Body of pancreas (tissue), 4 donors: ENCODE data around the gene SMAD2. TPM values are rescaled to one million over a fixed set of nuclear protein-coding genes. Genes with fewer than 3 reads are reported as not detected.

Experiments used
- ATAC-seq: fragments of 150-250 bp; one replicate; pipeline ENCODE4 v1.9.1; 2016
- DNase-seq, 4 donors: peaks; one replicate each; pipeline ENCODE4 v3.0.0-alpha.2; 2019
- H3K27ac ChIP-seq, 4 donors: fragments of 200-600 bp; sonication (generic); 1 replicate in 3 of 4; 2 replicates in 1 of 4; pipeline versions ENCODE4 v1.5.1 to v1.6.1; 2016 to 2019; ENCODE audit warnings: mild to moderate bottlenecking in 1 of 4, mixed read lengths in 1 of 4, moderate library complexity in 1 of 4
- H3K27me3 ChIP-seq, 2 donors: fragments of 200-600 bp; sonication (generic); one replicate each; pipeline ENCODE4 v1.6.0; 2016; ENCODE audit warnings: mild to moderate bottlenecking in 1 of 2
- H3K36me3 ChIP-seq, 2 donors: fragments of 200-600 bp; sonication (generic); replicated peaks in 1 of 2; 2 replicates each; pipeline ENCODE4 v1.5.1; 2016; ENCODE audit warnings: low read depth in 2 of 2; ENCODE audit not compliant: insufficient read depth in 1 of 2
- H3K4me1 ChIP-seq: fragments of 200-600 bp; sonication (generic); one replicate; pipeline ENCODE4 v1.6.0; 2016
- H3K4me3 ChIP-seq, 2 donors: fragments of 200-600 bp; sonication (generic); 1 replicate in 1 of 2; 2 replicates in 1 of 2; pipeline ENCODE4 v1.5.1; 2016 to 2019
- H3K9me3 ChIP-seq, 3 donors: fragments of 200-600 bp; sonication (generic); 1 replicate in 2 of 3; 2 replicates in 1 of 3; pipeline ENCODE4 v1.5.1; 2016
- CTCF ChIP-seq, 7 experiments: fragments of 450-650 bp in 4 of 7; fragments of 200-600 bp in 3 of 7; sonication (generic) in 3 of 7; IDR thresholded peaks; one replicate each; pipeline ENCODE4 v1.5.1; 2016 to 2019; ENCODE audit warnings: antibody characterized with exemption in 7 of 7
- POLR2A ChIP-seq, 3 donors: fragments of 450-650 bp; IDR thresholded peaks; one replicate each; pipeline ENCODE4 v1.6.1; 2016; ENCODE audit warnings: antibody characterized with exemption in 3 of 3, mild to moderate bottlenecking in 2 of 3
- WGBS, 2 donors: methylation state at CpG; one replicate each; pipeline ENCODE4 v1.1.5; 2017; 5-methylcytosine and 5-hydroxymethylcytosine counted together
- intact Hi-C: fragments of 100-400 bp; cut with DNase I; formaldehyde crosslinking; loops from one replicate; pipeline ENCODE4 v1.15.1; 2023
- total RNA-seq, 2 donors: library from RNA; depleted of rRNA; stranded (reverse); fragments of >200 nt; gene quantifications; one replicate each; pipeline ENCODE4 v1.1.0, GENCODE V29; 2016

The SMAD2 gene
- total RNA-seq, 2 donors from 2014 or later = 9.6 to 19.7 TPM

GRCh38 chr18:47801817-47802216 is 128.6 kb downstream of the SMAD2 start:
- intact Hi-C loops = no loop called here
- no peaks in the 10 kb centered on the region for H3K27me3 ChIP-seq
- 73% methylated on average over 3 of the region's 3 CpGs; no CpG with 5 or more reads in 1 of the 2 donors for WGBS, 2 donors
- no peak for TF ChIP-seq CTCF (IDR thresholded peaks at IDR 0.05)
- no peak for TF ChIP-seq POLR2A (IDR thresholded peaks at IDR 0.05)
- H3K4me1 ChIP-seq = no peaks in the 10 kb centered on the region
- no peaks in the 10 kb centered on the region for H3K9me3 ChIP-seq
- H3K36me3 ChIP-seq = no peaks in the 10 kb centered on the region
- no peak for DNase-seq
- no peak overlapping the region for H3K27ac ChIP-seq
- no peak overlapping the region for H3K4me3 ChIP-seq
- ATAC-seq = no peak

- TF ChIP-seq CTCF (IDR thresholded peaks at IDR 0.05) (no peak), POLR2A (IDR thresholded peaks at IDR 0.05) (no peak)
- intact Hi-C loops = no loop called here
- Histone ChIP-seq H3K27ac (no peak overlapping the region), H3K9me3 (no peaks in the 10 kb centered on the region), H3K4me3 (no peak overlapping the region), H3K4me1 (no peaks in the 10 kb centered on the region), H3K36me3 (no peaks in the 10 kb centered on the region), H3K27me3 (no peaks in the 10 kb centered on the region)
- WGBS, 2 donors = 60 to 83% methylated on average over 2 to 6 of the region's 6 CpGs
- DNase-seq = no peak
- ATAC-seq = no peak
Measured at GRCh38 chr18:47800756-47801155, 129.7 kb downstream of the SMAD2 start.

GRCh38 chr18:47800248-47800647 is 130.2 kb downstream of the SMAD2 start:
- DNase-seq (no peak), ATAC-seq (no peak)
- no peak overlapping the region for H3K4me3 ChIP-seq
- H3K27me3 ChIP-seq = no peaks in the 10 kb centered on the region
- H3K27ac ChIP-seq = no peak overlapping the region
- no peaks in the 10 kb centered on the region for H3K36me3 ChIP-seq
- no peak for TF ChIP-seq CTCF (IDR thresholded peaks at IDR 0.05)
- no peak for TF ChIP-seq POLR2A (IDR thresholded peaks at IDR 0.05)
- no peaks in the 10 kb centered on the region for H3K9me3 ChIP-seq
- H3K4me1 ChIP-seq = no peaks in the 10 kb centered on the region
- WGBS, 2 donors = 45 to 48% methylated on average over 10 of the region's 10 CpGs
- intact Hi-C loops = no loop called here

GRCh38 chr18:47799376-47799775 is 131.1 kb downstream of the SMAD2 start:
- intact Hi-C loops = no loop called here
- WGBS, 2 donors = 61 to 70% methylated on average over 13 of the region's 13 CpGs
- no peaks in the 10 kb centered on the region for H3K27me3 ChIP-seq
- no peaks in the 10 kb centered on the region for H3K36me3 ChIP-seq
- H3K9me3 ChIP-seq = no peaks in the 10 kb centered on the region
- DNase-seq = no peak
- no peaks in the 10 kb centered on the region for H3K4me1 ChIP-seq
- ATAC-seq = no peak
- no peak overlapping the region for H3K4me3 ChIP-seq
- no peak for TF ChIP-seq CTCF (IDR thresholded peaks at IDR 0.05)
- H3K27ac ChIP-seq = no peak overlapping the region

GRCh38 chr18:47798366-47798765 is 132.1 kb downstream of the SMAD2 start:
- Histone ChIP-seq H3K27ac (no peak overlapping the region), H3K27me3 (no peaks in the 10 kb centered on the region), H3K9me3 (no peaks in the 10 kb centered on the region), H3K4me3 (no peak overlapping the region), H3K4me1 (no peaks in the 10 kb centered on the region), H3K36me3 (no peaks in the 10 kb centered on the region)
- intact Hi-C loops = no loop called here
- WGBS, 2 donors = 66 to 68% methylated on average over 11 of the region's 11 CpGs
- TF ChIP-seq POLR2A (IDR thresholded peaks at IDR 0.05) (no peak), CTCF (IDR thresholded peaks at IDR 0.05) (no peak)
- DNase-seq (no peak), ATAC-seq (no peak)
